GM06990 (cell line): ENCODE results near the gene STT3A.
A peak's percentile ranks its signal among the peaks of the same experiment; 100 is the strongest.

Experiments
- DNase-seq: peaks from one replicate; pipeline ENCODE4 v3.0.0-alpha.2; 2011; ENCODE audit not compliant: insufficient read length; ENCODE audit errors: extremely low read depth
- H3K27me3 ChIP-seq: replicated peaks from 2 replicates; pipeline ENCODE4 v1.6.0; 2011; ENCODE audit warnings: low read length; ENCODE audit not compliant: control insufficient read depth, insufficient read depth
- H3K36me3 ChIP-seq: 2 replicates; pipeline ENCODE4 v1.5.1; 2011; ENCODE audit warnings: low read length; ENCODE audit not compliant: control insufficient read depth, insufficient read depth
- H3K4me3 ChIP-seq: replicated peaks from 2 replicates; pipeline ENCODE4 v1.5.1; 2011; ENCODE audit warnings: low read depth, mild to moderate bottlenecking, control low read depth, low read length
- TF ChIP-seq, protein P1 (sequence below): IDR thresholded peaks from 2 replicates; pipeline ENCODE4 v1.5.1; 2011; ENCODE audit warnings: low read length, control low read depth, mild to moderate bottlenecking, inconsistent platforms; ENCODE audit not compliant: insufficient read depth, poor library complexity, severe bottlenecking

Gene STT3A

DNA sequence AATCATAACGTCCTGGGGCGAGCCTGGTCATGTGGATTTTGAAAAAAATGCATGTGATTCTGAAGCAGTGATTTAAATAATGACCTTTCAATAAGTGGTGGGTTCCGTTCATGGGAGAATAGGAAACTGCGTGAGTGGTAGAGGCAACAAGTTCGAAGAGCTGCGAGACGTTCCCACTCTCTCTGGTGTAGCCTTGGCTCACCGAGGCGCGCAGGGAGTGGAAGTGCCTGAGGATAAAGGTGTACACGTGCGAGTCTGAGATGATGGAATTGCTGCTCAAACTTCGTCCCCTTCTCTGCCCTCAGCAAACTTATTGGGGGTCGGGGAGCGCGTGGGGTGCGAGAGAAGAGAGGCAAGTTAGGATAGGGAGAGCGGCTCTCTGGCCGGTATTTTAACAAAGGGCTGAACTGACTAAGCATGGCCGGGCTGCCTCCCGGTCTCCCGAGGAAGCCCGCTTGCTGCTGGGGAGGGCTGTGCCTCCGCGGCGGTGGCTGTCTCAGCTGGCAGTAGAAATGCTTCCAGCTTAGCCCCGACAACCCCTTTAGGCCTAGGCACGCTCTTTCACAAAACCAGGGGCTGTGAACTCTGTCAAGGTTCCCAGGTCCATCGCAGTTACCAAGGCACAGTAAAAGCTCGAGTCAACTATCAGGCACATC is 875 bp upstream of the STT3A start:
- no peaks in the 10 kb centered on the region for H3K27me3 ChIP-seq
- peak; percentile 70 for DNase-seq
- TF ChIP-seq, protein P1, sequence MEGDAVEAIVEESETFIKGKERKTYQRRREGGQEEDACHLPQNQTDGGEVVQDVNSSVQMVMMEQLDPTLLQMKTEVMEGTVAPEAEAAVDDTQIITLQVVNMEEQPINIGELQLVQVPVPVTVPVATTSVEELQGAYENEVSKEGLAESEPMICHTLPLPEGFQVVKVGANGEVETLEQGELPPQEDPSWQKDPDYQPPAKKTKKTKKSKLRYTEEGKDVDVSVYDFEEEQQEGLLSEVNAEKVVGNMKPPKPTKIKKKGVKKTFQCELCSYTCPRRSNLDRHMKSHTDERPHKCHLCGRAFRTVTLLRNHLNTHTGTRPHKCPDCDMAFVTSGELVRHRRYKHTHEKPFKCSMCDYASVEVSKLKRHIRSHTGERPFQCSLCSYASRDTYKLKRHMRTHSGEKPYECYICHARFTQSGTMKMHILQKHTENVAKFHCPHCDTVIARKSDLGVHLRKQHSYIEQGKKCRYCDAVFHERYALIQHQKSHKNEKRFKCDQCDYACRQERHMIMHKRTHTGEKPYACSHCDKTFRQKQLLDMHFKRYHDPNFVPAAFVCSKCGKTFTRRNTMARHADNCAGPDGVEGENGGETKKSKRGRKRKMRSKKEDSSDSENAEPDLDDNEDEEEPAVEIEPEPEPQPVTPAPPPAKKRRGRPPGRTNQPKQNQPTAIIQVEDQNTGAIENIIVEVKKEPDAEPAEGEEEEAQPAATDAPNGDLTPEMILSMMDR, result no peak
- H3K4me3 ChIP-seq, result peak overlapping the region; percentile 77
- no peaks in the 10 kb centered on the region; the same call in 1 of the 2 replicates for H3K36me3 ChIP-seq

DNA sequence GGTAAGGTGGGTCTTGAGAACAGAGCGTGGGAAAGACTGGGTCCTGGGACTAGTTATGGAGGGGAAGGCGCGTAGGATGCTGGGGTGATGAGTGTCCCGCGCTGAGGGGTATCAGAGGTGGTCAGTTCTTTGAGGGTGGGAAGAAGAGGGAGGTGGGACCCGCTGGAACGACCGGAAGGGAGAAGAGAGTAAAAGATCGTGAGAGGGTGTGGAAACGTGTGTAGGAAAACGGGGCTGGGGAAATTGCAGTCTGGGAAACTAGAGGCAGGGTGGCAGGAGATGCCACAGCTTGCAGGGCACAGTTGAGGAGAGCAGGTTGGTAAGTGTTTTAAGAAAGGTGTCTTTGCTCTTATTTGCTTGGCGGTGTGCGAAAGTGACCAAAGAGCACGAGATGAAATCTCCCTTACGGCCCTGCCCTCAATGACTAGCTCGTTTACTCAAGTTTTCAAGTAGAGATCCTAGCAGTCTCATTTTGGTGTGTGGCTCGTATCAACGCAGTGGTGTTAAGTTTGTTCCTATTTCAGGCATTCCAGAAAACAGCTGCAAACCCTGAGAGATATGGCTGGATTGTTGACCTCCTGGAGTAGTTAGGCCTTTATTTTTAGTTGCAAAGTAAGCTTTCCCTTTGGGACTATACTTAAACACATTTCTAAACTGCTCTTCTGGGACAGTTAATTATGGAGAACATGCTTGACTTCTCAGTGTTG is 615 bp downstream of the STT3A start:
- peak overlapping the region; percentile 100 for H3K4me3 ChIP-seq
- TF ChIP-seq, protein P1, result no peak
- no peaks in the 10 kb centered on the region for H3K27me3 ChIP-seq
- DNase-seq, result no peak
- H3K36me3 ChIP-seq, result peaks cover 2% of the 10 kb centered on the region; the same call in 1 of the 2 replicates

- no peak for DNase-seq
- H3K4me3 ChIP-seq, result no peak overlapping the region; the same call in 1 of the 2 replicates
- TF ChIP-seq, protein P1, result no peak
- H3K27me3 ChIP-seq, result no peaks in the 10 kb centered on the region
- peaks cover 4% of the 10 kb centered on the region for H3K36me3 ChIP-seq
These were observed 2.3 kb downstream of the STT3A start for GRCh38 chr11:125594958-125595357.

DNA sequence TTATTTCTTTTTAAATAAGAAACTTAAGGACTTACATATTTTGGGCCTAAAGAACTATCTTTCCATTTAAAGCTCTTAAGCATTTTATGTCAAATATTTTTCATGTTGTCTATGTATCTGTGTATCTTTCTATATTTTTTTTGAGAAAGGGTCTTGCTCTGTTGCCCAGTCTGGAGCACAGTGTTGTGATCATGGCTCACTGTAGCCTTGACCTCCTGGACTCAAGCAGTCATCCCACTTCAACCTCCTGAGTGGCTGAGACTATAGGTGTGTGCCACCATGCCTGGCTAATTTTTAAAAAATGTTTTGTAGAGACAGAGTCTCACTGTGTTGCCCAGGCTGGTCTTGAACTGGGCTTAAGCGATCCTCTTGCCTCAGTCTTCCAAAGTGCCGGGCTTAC is 8.0 kb downstream of the STT3A start:
- Histone ChIP-seq H3K27me3 (no peaks in the 10 kb centered on the region), H3K4me3 (no peak overlapping the region)

DNA sequence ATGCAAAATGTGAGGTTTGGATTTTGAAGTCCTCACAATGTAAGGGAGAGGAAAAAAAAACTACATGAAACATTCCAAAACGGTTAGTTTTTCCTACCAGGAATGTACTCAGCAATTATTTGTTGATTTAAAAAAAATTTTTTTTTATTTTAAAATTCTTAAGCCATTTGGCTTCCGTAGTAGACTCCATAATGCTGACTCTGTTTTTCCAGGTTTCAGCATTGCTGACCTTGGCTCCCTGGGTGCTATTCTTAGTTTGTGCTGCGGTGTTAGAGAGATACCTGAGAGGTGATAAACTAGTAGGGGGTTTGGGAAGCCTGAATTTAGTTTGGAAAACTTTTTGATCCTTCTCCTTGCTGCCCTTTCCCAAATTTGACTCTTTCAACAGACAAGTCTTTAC is 10.6 kb downstream of the STT3A start:
- TF ChIP-seq, protein P1, result no peak
- Histone ChIP-seq H3K27me3 (no peaks in the 10 kb centered on the region), H3K4me3 (no peak overlapping the region), H3K36me3 (peaks cover 17% of the 10 kb centered on the region)
- DNase-seq, result no peak

More for the DNA sequence above, 8.0 kb downstream of the STT3A start:
- DNase-seq, result no peak
- H3K36me3 ChIP-seq, result peaks cover 11% of the 10 kb centered on the region
- TF ChIP-seq, protein P1, result no peak
